CD14-positive monocyte (primary cell): ENCODE results near the gene SEMA5B. TPM values are rescaled to one million over a fixed set of nuclear protein-coding genes. Genes with fewer than 3 reads are reported as not detected.
A peak's percentile ranks its signal among the peaks of the same experiment; 100 is the strongest.

ENCODE experiments used
- DNase-seq, 3 donors: peaks; one replicate each; pipeline ENCODE4 v3.0.0-alpha.2; 2011 to 2022
- H2AFZ ChIP-seq: 2 replicates; pipeline ENCODE4 v1.6.0; 2012; ENCODE audit warnings: mild to moderate bottlenecking, low read depth, low read length, inconsistent platforms; ENCODE audit not compliant: insufficient read depth, poor library complexity, severe bottlenecking
- H3K27ac ChIP-seq, 2 donors: 1 replicate in 1 of 2; 2 replicates in 1 of 2; pipeline ENCODE4 v1.5.1; 2012 to 2013; ENCODE audit warnings: low read length in 2 of 2, control low read depth in 1 of 2, inconsistent platforms in 1 of 2, low read depth in 1 of 2, mild to moderate bottlenecking in 1 of 2
- H3K27me3 ChIP-seq, 2 donors: one replicate each; pipeline versions ENCODE4 v1.6.0 to v1.6.1; 2011 to 2013; ENCODE audit warnings: low read length in 2 of 2; ENCODE audit not compliant: control insufficient read depth in 2 of 2, insufficient read depth in 2 of 2
- H3K36me3 ChIP-seq, 2 donors: replicated peaks in 1 of 2; 1 replicate in 1 of 2; 2 replicates in 1 of 2; pipeline versions ENCODE4 v1.5.1 to v1.6.1; 2012 to 2013; ENCODE audit warnings: low read length in 2 of 2, control low read depth in 1 of 2, inconsistent platforms in 1 of 2, mild to moderate bottlenecking in 1 of 2; ENCODE audit not compliant: insufficient read depth in 2 of 2, control insufficient read depth in 1 of 2
- H3K4me1 ChIP-seq, 2 donors: 1 replicate in 1 of 2; 2 replicates in 1 of 2; pipeline versions ENCODE4 v1.5.1 to v1.6.1; 2012 to 2013; ENCODE audit warnings: low read length in 2 of 2, control low read depth in 1 of 2, inconsistent platforms in 1 of 2, mild to moderate bottlenecking in 1 of 2, moderate library complexity in 1 of 2; ENCODE audit not compliant: insufficient read depth in 2 of 2, control insufficient read depth in 1 of 2
- H3K4me2 ChIP-seq: replicated peaks from 2 replicates; pipeline ENCODE3; 2012; ENCODE audit warnings: low read length, moderate library complexity, mild to moderate bottlenecking; ENCODE audit not compliant: poor library complexity, severe bottlenecking; ENCODE audit errors: extremely low read depth
- H3K4me3 ChIP-seq, 3 experiments: fragments of 200-600 bp in 1 of 3; sonication (generic) in 1 of 3; replicated peaks in 1 of 3; 1 replicate in 2 of 3; 2 replicates in 1 of 3; pipeline ENCODE4 v1.5.1; 2011 to 2013; ENCODE audit warnings: low read length in 3 of 3, mild to moderate bottlenecking in 3 of 3, control low read depth in 2 of 3, low read depth in 2 of 3, inconsistent platforms in 1 of 3, moderate library complexity in 1 of 3
- H3K79me2 ChIP-seq: 2 replicates; pipeline ENCODE4 v1.6.0; 2012; ENCODE audit warnings: mild to moderate bottlenecking, control low read depth, inconsistent platforms, low read length, moderate library complexity; ENCODE audit not compliant: insufficient read depth
- H3K9ac ChIP-seq: 2 replicates; pipeline ENCODE4 v1.6.0; 2017; ENCODE audit warnings: low read length, mild to moderate bottlenecking; ENCODE audit not compliant: insufficient read depth, poor library complexity, severe bottlenecking
- H3K9me3 ChIP-seq, 2 donors: replicated peaks in 1 of 2; 1 replicate in 1 of 2; 2 replicates in 1 of 2; pipeline versions ENCODE4 v1.5.1 to v1.6.1; 2012 to 2013; ENCODE audit warnings: low read length in 2 of 2, control low read depth in 1 of 2; ENCODE audit not compliant: control insufficient read depth in 1 of 2, insufficient read depth in 1 of 2
- H4K20me1 ChIP-seq: 2 replicates; pipeline ENCODE4 v1.6.0; 2012; ENCODE audit warnings: mild to moderate bottlenecking, low read length, control low read depth, moderate library complexity; ENCODE audit not compliant: insufficient read depth
- H3K27ac Mint-ChIP-seq, 7 donors: one replicate each; pipeline ENCODE4 v1.8.0; 2020; ENCODE audit warnings: mild to moderate bottlenecking in 7 of 7, mixed read lengths in 7 of 7, moderate library complexity in 6 of 7, inconsistent platforms in 2 of 7
- H3K27me3 Mint-ChIP-seq, 3 donors: one replicate each; pipeline ENCODE4 v1.8.0; 2021 to 2022; ENCODE audit warnings: low read depth in 3 of 3, mild to moderate bottlenecking in 3 of 3, mixed read lengths in 3 of 3, moderate library complexity in 3 of 3, inconsistent platforms in 1 of 3
- H3K36me3 Mint-ChIP-seq, 2 donors: one replicate each; pipeline ENCODE4 v1.8.0; 2020; ENCODE audit warnings: mixed read lengths in 2 of 2, inconsistent platforms in 1 of 2, mild to moderate bottlenecking in 1 of 2
- H3K4me1 Mint-ChIP-seq: one replicate; pipeline ENCODE4 v1.8.0; 2020; ENCODE audit warnings: mild to moderate bottlenecking, mixed read lengths
- H3K4me3 Mint-ChIP-seq, 2 donors: one replicate each; pipeline ENCODE4 v1.8.0; 2020; ENCODE audit warnings: mild to moderate bottlenecking in 2 of 2, mixed read lengths in 2 of 2, moderate library complexity in 1 of 2
- H3K9me3 Mint-ChIP-seq, 7 donors: one replicate each; pipeline ENCODE4 v1.8.0; 2020 to 2022; ENCODE audit warnings: mixed read lengths in 7 of 7, mild to moderate bottlenecking in 6 of 7, moderate library complexity in 6 of 7, inconsistent platforms in 2 of 7
- CTCF ChIP-seq: fragments of 200-600 bp; IDR thresholded peaks from one replicate; pipeline ENCODE4 v1.8.0; 2022; ENCODE audit warnings: antibody characterized with exemption, mild to moderate bottlenecking
- WGBS: methylation state at CpG from one replicate; pipeline ENCODE4 v1.1.5; 2013; ENCODE audit warnings: missing lambda C conversion rate; ENCODE audit not compliant: insufficient coverage; 5-methylcytosine and 5-hydroxymethylcytosine counted together
- intact Hi-C, 2 donors: fragments of 100-400 bp; cut with micrococcal nuclease; formaldehyde crosslinking; loops; one replicate each; pipeline versions ENCODE4 v1.15.0 to v1.15.1; 2023
- polyA plus RNA-seq, 3 donors: library from polyadenylated mRNA; depleted of rRNA in 1 of 3; unstranded in 2 of 3; stranded (reverse) in 1 of 3; fragments of 300-500 nt in 2 of 3; fragments of >200 nt in 1 of 3; fragmentation: Illumina TruSeq in 2 of 3; gene quantifications; 1 replicate in 2 of 3; 2 replicates in 1 of 3; pipeline ENCODE4 v1.2.3, GENCODE V29; 2012 to 2021

SEMA5B gene
- polyA plus RNA-seq, 3 donors = not detected

DNA sequence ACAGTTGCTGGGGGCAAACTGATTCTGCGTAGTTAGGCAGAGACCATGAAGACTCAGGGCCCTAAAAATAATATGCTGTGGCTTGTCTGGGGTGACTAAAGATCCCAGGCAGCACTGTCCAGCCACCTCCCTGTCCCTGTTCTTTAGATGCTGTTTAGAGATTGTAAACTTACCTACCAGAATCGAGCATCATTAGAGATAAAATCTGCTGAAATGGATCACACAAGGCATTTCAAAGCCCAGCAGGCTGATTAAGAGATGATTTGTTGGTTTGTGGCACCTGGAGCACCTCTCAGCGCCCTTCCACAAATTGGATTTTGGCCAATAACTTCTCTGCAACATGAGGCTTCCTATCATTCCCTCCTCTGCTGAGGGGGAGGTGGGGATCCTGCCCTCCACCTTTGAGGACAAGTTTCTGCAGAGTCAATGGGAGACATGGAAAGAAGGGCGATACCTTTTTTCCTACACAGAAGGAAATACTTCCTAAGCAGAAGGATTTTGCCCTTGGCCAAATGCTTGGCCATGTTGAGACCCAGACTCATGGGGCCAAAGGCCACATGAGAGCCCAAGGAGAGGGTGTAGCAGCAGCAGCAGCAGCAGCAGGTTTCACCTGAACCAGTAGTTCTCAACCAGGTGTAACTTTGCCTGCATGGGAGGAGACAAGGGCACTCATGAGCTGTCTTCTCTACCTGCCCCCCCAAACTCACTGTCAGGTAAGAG, 37.5 kb downstream of the SEMA5B start:
- H3K9me3 ChIP-seq = no peaks in the 10 kb centered on the region
- no peak for TF ChIP-seq CTCF
- no peak overlapping the region for H3K4me2 ChIP-seq
- no peaks in the 10 kb centered on the region for H3K4me1 ChIP-seq
- Mint-ChIP-seq H3K27me3 (peaks cover 25 to 58% (median 34%) of the 10 kb centered on the region in 3 donors), H3K9me3 (no peaks in the 10 kb centered on the region), H3K4me3 (no peak overlapping the region), H3K27ac (no peak overlapping the region), H3K36me3 (no peaks in the 10 kb centered on the region), H3K4me1 (peaks cover 7% of the 10 kb centered on the region)
- no peak for DNase-seq
- intact Hi-C loops = no loop called here
- no peak overlapping the region for H3K9ac ChIP-seq
- no peak overlapping the region for H2AFZ ChIP-seq
- no peaks in the 10 kb centered on the region for H4K20me1 ChIP-seq
- H3K27me3 ChIP-seq = peaks cover 0 to 30% of the 10 kb centered on the region in 2 donors
- H3K4me3 ChIP-seq = no peak overlapping the region
- H3K36me3 ChIP-seq = no peaks in the 10 kb centered on the region
- WGBS = 60% methylated on average over 1 of the region's 4 CpGs
- no peaks in the 10 kb centered on the region for H3K79me2 ChIP-seq
- no peak overlapping the region for H3K27ac ChIP-seq

DNA sequence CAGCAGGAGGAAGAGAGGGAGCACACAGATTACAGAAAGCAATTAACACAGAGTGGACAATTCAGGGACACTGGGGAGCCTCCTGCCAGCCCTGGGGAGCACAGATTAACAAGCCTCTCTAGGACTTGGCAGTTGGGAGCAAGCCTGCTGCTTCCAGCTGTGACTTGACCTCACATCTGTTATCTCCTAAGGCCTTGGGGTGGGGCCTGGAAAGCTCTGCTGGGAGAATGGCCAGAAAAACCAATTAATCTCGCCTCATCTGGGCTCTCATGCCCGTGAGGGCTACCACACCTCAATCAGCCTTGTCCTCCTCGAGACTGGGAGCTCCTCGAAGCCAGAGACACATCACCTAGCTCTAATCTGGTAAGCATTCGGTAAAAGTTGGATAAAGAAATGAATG, 39.1 kb downstream of the SEMA5B start:
- H3K4me3 Mint-ChIP-seq = peak overlapping the region in 1 of 2 donors; percentile 18
- peaks cover 24 to 53% (median 31%) of the 10 kb centered on the region in 3 donors for H3K27me3 Mint-ChIP-seq
- H3K79me2 ChIP-seq = no peaks in the 10 kb centered on the region
- no peak overlapping the region for H3K4me2 ChIP-seq
- H3K36me3 Mint-ChIP-seq = no peaks in the 10 kb centered on the region
- H4K20me1 ChIP-seq = no peaks in the 10 kb centered on the region
- H3K36me3 ChIP-seq = no peaks in the 10 kb centered on the region
- no peak overlapping the region for H3K9ac ChIP-seq
- no peaks in the 10 kb centered on the region for H3K9me3 ChIP-seq
- peaks cover 7% of the 10 kb centered on the region for H3K4me1 Mint-ChIP-seq
- 80% methylated on average over 4 of the region's 5 CpGs for WGBS
- no peak overlapping the region for H3K27ac ChIP-seq
- H3K9me3 Mint-ChIP-seq = no peaks in the 10 kb centered on the region
- intact Hi-C loops = no loop called here
- no peaks in the 10 kb centered on the region for H3K4me1 ChIP-seq
- no peak for DNase-seq
- no peak for TF ChIP-seq CTCF
- H2AFZ ChIP-seq = no peak overlapping the region
- peaks cover 0 to 25% of the 10 kb centered on the region in 2 donors for H3K27me3 ChIP-seq
- peak overlapping the region in 1 of 7 donors; percentile 43 for H3K27ac Mint-ChIP-seq
- no peak overlapping the region for H3K4me3 ChIP-seq
